ENCODE data around the gene SIDT2. TPM values are rescaled to one million over a fixed set of nuclear protein-coding genes. Genes with fewer than 3 reads are reported as not detected.

The SIDT2 gene
- total and polyA plus RNA-seq, 2 donors (not counting 3 experiments of a cell fraction or from before 2014, with no cell fraction given) = 28.7 to 34.5 TPM

- H3K4me3 ChIP-seq (replicated peaks in 1 of 3; ENCODE audit: insufficient read depth in 1 of 3, low read depth in 1 of 3, low read length in 3 of 3) = no peak overlapping the region
- TF ChIP-seq CTCF (IDR thresholded peaks at IDR 0.05; ENCODE audit: extremely low read depth in 1 of 2, insufficient read depth in 1 of 2, low read depth in 1 of 2, low read length in 2 of 2) (no peak), POLR2AphosphoS5 (IDR thresholded peaks at IDR 0.05; ENCODE audit: insufficient read depth, low read depth, low read length) (no peak), POLR2A (IDR thresholded peaks at IDR 0.05; ENCODE audit: low read depth, low read length) (no peak), MAX (IDR thresholded peaks at IDR 0.05; ENCODE audit: insufficient read depth, insufficient read length) (no peak), GATA2 (IDR thresholded peaks at IDR 0.05; ENCODE audit: insufficient read depth, insufficient read length, low read depth, low read length) (no peak), FOS (IDR thresholded peaks at IDR 0.05; ENCODE audit: borderline replicate concordance, insufficient read depth, low read length) (no peak), JUN (IDR thresholded peaks at IDR 0.05; ENCODE audit: borderline replicate concordance, insufficient read depth, insufficient read length, low read depth) (no peak)
- H3K4me1 ChIP-seq (ENCODE audit: control insufficient read depth, extremely low read depth, insufficient read depth, low read length) = peaks cover 9% of the 10 kb centered on the region
- peaks cover 0 to 9% of the 10 kb centered on the region in 2 experiments for H3K36me3 ChIP-seq (ENCODE audit: control insufficient read depth in 2 of 2, extremely low read depth in 1 of 2, insufficient read depth in 2 of 2, low read length in 2 of 2)
- DNase-seq (ENCODE audit: low read depth, low spot score) (no peak), FAIRE-seq (no peak)
- no peaks in the 10 kb centered on the region for H3K27me3 ChIP-seq (ENCODE audit: control insufficient read depth in 2 of 2, insufficient read depth in 2 of 2, low read length in 2 of 2)
- H3K9ac ChIP-seq (replicated peaks; ENCODE audit: extremely low read depth, insufficient read depth, low read length) = no peak overlapping the region
- no peak overlapping the region for H3K27ac ChIP-seq (ENCODE audit: insufficient read depth, low read depth, low read length)
- dilution Hi-C loops (cut with MboI; ENCODE audit: extremely low pct_ligation_motif_present, low sequenced_read_pairs) (no loop called here), intact Hi-C loops (cut with micrococcal nuclease) (no loop called here)
- H3K9me3 ChIP-seq (replicated peaks; ENCODE audit: control insufficient read depth, insufficient read depth, low read length) = no peaks in the 10 kb centered on the region
- no peaks in the 10 kb centered on the region for H3K79me2 ChIP-seq (ENCODE audit: control insufficient read depth, insufficient read depth, low read length)
- no peak overlapping the region for H2AFZ ChIP-seq (ENCODE audit: low read depth, low read length)
- no peaks in the 10 kb centered on the region for H4K20me1 ChIP-seq (replicated peaks; ENCODE audit: control insufficient read depth, extremely low read depth, insufficient read depth, low read length)
- H3K4me2 ChIP-seq (ENCODE audit: insufficient read depth, low read length) = no peak overlapping the region
- BruUV-seq (replicated peaks) = no TSS peak
- ChIA-PET CTCF (interaction anchor here (1.1 kb wide), 1 partner anchor 31 kb away, joined by 3 read pairs; no protein-coding TSS in a partner anchor), POLR2A (no interaction called here)
- no peaks in the 10 kb centered on the region for H3K9me1 ChIP-seq (replicated peaks; ENCODE audit: control insufficient read depth, extremely low read depth, insufficient read depth, low read length)
Measured at GRCh38 chr11:117195761-117196160, 17.2 kb downstream of the SIDT2 start.

All from endothelial cell of umbilical vein (primary cell).